K562 treated with DMSO at 1 percent for 48 hours (cell line): ENCODE results near the gene PLXNA2. TPM values are rescaled to one million over a fixed set of nuclear protein-coding genes. Genes with fewer than 3 reads are reported as not detected.

Experiments
- total RNA-seq: library from RNA; unstranded; fragments of 300-600 nt; gene quantifications from 2 replicates; pipeline ENCODE4 v1.2.3, GENCODE V29; 2022; ENCODE audit warnings: low replicate concordance; ENCODE audit errors: extremely low read depth

Gene PLXNA2
- not detected in 2 replicates for total RNA-seq

GRCh38 chr1:208243967-208244916, at the start of gene PLXNA2:
Gene PLXNA2, minus strand, starts transcription at chr1:208244384. Its CDS starts 26,462 bp downstream, at chr1:208217922.

